Thymus (tissue), 11 donors: ENCODE results near the gene PRKX. TPM values are rescaled to one million over a fixed set of nuclear protein-coding genes. Genes with fewer than 3 reads are reported as not detected.
"Not testable (repeated sequence)": the region's sequence is repeated elsewhere in the genome, so short reads cannot be mapped to it uniquely, and the experiment has no call there.

Experiments
- DNase-seq, 9 donors: peaks; one replicate each; pipeline ENCODE4 v3.0.0-alpha.2; 2013; ENCODE audit warnings: low spot score in 9 of 9, low read depth in 6 of 9, missing footprints in 1 of 9
- H3K27ac ChIP-seq, 2 donors: one replicate each; pipeline ENCODE4 v1.5.1; 2013; ENCODE audit warnings: control low read depth in 1 of 2, low read depth in 1 of 2, low read length in 1 of 2, mild to moderate bottlenecking in 1 of 2, moderate library complexity in 1 of 2
- H3K27me3 ChIP-seq, 2 donors: one replicate each; pipeline ENCODE4 v1.5.1; 2013; ENCODE audit warnings: low read length in 1 of 2; ENCODE audit not compliant: control insufficient read depth in 2 of 2, insufficient read depth in 1 of 2
- H3K36me3 ChIP-seq, 2 donors: one replicate each; pipeline ENCODE4 v1.5.1; 2013; ENCODE audit warnings: low read length in 1 of 2, mild to moderate bottlenecking in 1 of 2, moderate library complexity in 1 of 2; ENCODE audit not compliant: control insufficient read depth in 2 of 2, insufficient read depth in 2 of 2
- H3K4me1 ChIP-seq, 2 donors: one replicate each; pipeline ENCODE4 v1.5.1; 2013; ENCODE audit warnings: low read length in 2 of 2; ENCODE audit not compliant: control insufficient read depth in 2 of 2, insufficient read depth in 2 of 2
- H3K4me3 ChIP-seq, 2 donors: one replicate each; pipeline ENCODE4 v1.5.1; 2013; ENCODE audit warnings: low read length in 2 of 2, control low read depth in 1 of 2, mild to moderate bottlenecking in 1 of 2
- H3K9me3 ChIP-seq, 2 donors: one replicate each; pipeline ENCODE4 v1.5.1; 2013; ENCODE audit warnings: low read length in 1 of 2, mild to moderate bottlenecking in 1 of 2; ENCODE audit not compliant: control insufficient read depth in 2 of 2, insufficient read depth in 1 of 2
- WGBS: extraction: QIAGEN DNeasy Blood & Tissue Kit; methylation state at CpG from one replicate; pipeline ENCODE4 v1.1.7; 2013; 5-methylcytosine and 5-hydroxymethylcytosine counted together
- polyA plus RNA-seq: library from polyadenylated mRNA; stranded (reverse); fragments of 200-250 nt; gene quantifications from one replicate; pipeline ENCODE4 v1.2.3, GENCODE V29; 2013
- total RNA-seq: library from RNA; stranded (reverse); fragments of 120-200 nt; gene quantifications from one replicate; pipeline ENCODE4 v1.2.4, GENCODE V29; 2013
- donor health status: healthy.

Gene PRKX
- total and polyA plus RNA-seq, 2 donors = 8.6 to 14.2 TPM

DNA sequence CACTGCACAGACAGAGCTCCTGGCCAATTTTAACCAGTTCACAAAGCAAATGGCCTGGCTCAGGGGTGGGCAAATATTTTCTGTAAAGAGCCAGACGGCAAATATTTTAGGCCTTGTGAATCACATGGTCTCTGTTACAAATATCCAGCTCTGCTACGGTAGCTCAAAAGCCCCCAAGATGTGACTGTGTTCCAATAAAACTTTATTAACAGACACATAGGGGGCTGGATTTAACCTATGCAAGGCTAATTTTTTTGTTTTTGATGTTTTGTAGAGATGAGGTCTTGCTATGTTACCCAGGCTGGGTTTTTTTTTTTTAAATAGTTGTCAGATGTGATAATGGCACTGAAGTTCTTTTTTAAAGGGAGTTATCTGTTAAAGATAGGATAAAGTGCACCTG lies 65.4 kb downstream of the PRKX start:
- Histone ChIP-seq H3K4me3 (no peak overlapping the region), H3K36me3 (peaks cover 4 to 21% of the 10 kb centered on the region in 2 donors), H3K27me3 (no peaks in the 10 kb centered on the region), H3K27ac (no peak overlapping the region), H3K4me1 (no peaks in the 10 kb centered on the region), H3K9me3 (peaks cover 0 to 10% of the 10 kb centered on the region in 2 donors)
- DNase-seq = no peak
- WGBS = 97% methylated on average over 2 of the region's 2 CpGs

- H3K27ac ChIP-seq, H3K4me3 ChIP-seq, H3K27me3 ChIP-seq, DNase-seq, H3K4me1 ChIP-seq: not testable (repeated sequence)
- 96% methylated on average over 23 of the region's 23 CpGs for WGBS
- H3K36me3 ChIP-seq = peaks cover 4 to 15% of the 10 kb centered on the region in 2 donors
- peaks cover 0 to 11% of the 10 kb centered on the region in 2 donors for H3K9me3 ChIP-seq
Observed at GRCh38 chrX:3639858-3640631, 73.4 kb downstream of the PRKX start.

DNA sequence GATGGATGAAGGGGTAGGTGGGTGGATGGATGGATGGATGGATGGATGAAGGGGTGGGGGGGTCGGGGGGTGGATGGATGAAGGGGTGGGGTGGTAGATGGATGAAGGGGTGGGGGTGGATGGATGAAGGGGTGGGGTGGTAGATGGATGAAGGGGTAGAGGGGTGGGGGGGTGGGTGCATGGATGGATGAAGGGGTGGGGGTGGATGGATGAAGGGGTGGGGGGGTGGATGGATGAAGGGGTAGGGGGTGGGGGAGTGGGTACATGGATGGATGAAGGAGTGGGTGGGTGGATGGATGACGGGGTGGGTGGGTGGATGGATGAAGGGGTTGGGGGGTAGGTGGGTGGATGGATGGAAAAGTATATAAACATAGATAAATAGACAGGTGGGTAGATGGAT lies 74.2 kb downstream of the PRKX start:
- H3K9me3 ChIP-seq = peaks cover 0 to 8% of the 10 kb centered on the region in 2 donors
- no peak overlapping the region for H3K27ac ChIP-seq
- H3K36me3 ChIP-seq = peaks cover 0 to 15% of the 10 kb centered on the region in 2 donors
- DNase-seq = no peak
- H3K4me1 ChIP-seq = no peaks in the 10 kb centered on the region
- no peaks in the 10 kb centered on the region for H3K27me3 ChIP-seq
- no peak overlapping the region for H3K4me3 ChIP-seq
- no CpG with 5 or more reads among the region's 2 CpGs for WGBS

DNA sequence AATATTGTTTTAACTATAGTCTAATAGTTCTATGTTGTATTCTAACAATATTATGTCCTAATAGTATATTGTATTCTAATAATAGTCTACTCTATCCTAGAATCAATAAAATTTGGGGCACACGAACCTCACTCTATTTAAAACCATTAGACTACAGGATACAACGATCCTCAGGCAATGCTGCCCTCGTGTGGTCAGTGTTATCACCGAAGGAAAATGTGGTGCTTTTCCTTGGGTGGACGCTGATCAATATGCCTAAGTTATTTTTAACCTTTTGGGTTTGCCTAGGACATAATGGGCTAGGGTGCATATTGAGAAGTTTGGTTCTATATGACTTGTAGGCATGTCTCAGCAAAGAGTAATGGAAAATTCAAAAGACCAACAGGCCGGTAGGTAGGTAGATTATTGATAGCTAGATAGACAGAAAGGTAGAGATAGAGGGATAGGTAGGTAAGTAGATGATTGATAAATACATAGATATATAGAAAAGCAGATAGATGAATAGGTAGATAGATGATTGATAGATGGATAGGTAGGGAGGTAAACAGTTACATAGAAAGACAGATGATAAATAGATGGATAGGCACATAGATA lies 75.1 kb downstream of the PRKX start:
- H3K4me1 ChIP-seq = no peaks in the 10 kb centered on the region
- H3K4me3 ChIP-seq = no peak overlapping the region
- H3K27me3 ChIP-seq = no peaks in the 10 kb centered on the region
- DNase-seq = peak in 6 of 9 donors; percentile 0 to 48 (median 5)
- 30% methylated on average over 6 of the region's 6 CpGs for WGBS
- H3K27ac ChIP-seq = no peak overlapping the region
- peaks cover 0 to 9% of the 10 kb centered on the region in 2 donors for H3K36me3 ChIP-seq
- peaks cover 0 to 4% of the 10 kb centered on the region in 2 donors for H3K9me3 ChIP-seq

DNA sequence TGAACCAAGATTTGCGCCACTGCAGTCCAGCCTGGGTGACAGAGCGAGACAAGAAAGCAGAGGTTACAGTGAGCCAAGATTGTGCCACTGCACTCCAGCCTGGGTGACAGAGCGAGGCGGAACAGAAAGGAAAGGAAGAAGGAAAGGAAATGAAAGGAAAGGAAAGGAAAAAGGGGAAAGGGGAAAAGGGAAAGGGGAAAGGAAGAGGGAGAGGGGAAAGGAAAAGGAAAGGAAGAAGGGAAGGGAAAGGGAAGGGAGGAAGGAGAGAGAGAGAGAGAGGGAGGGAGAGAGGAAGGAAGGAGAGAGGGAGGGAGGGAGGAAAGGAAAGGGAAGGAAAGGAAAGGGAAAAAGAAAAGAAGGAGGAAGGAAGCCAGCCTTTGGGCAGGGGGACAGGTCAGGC lies 76.6 kb downstream of the PRKX start:
- DNase-seq = no peak
- Histone ChIP-seq H3K27me3 (no peaks in the 10 kb centered on the region), H3K27ac (no peak overlapping the region), H3K4me3 (no peak overlapping the region), H3K9me3 (no peaks in the 10 kb centered on the region), H3K36me3 (peaks cover 0 to 6% of the 10 kb centered on the region in 2 donors), H3K4me1 (no peaks in the 10 kb centered on the region)
- over 99% methylated on average over 4 of the region's 4 CpGs for WGBS

DNA sequence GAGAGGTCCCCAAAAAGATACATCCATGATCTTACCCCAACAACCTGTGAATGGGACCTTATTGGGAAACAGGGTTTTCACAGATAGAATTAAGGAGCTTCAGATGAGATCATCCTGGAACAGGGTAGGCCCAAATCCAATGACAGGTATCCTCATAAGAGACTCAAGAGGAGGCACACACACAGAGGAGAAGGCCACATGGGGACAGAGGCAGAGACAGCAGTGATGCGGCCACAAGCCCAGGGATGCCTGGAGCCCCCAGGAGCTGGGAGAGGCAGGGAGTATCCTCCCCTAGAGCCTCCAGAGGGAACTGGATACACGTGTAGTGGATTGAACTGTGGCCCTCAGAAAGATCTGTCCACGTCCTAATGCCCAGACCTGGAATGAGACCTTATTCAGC lies 82.3 kb downstream of the PRKX start:
- 100% methylated on average over 3 of the region's 3 CpGs for WGBS
- H3K4me3 ChIP-seq = no peak overlapping the region
- no peak for DNase-seq
- H3K9me3 ChIP-seq = no peaks in the 10 kb centered on the region
- no peaks in the 10 kb centered on the region for H3K4me1 ChIP-seq
- peaks cover 0 to 2% of the 10 kb centered on the region in 2 donors for H3K36me3 ChIP-seq
- H3K27me3 ChIP-seq = no peaks in the 10 kb centered on the region
- H3K27ac ChIP-seq = no peak overlapping the region

GRCh38 chrX:3627594-3627993 lies 85.9 kb downstream of the PRKX start:
- Histone ChIP-seq H3K27ac (no peak overlapping the region), H3K36me3 (peaks cover 0 to 2% of the 10 kb centered on the region in 2 donors), H3K27me3 (no peaks in the 10 kb centered on the region), H3K4me1 (no peaks in the 10 kb centered on the region), H3K4me3 (no peak overlapping the region), H3K9me3 (no peaks in the 10 kb centered on the region)
- no peak for DNase-seq
- WGBS = 98% methylated on average over 7 of the region's 7 CpGs

DNA sequence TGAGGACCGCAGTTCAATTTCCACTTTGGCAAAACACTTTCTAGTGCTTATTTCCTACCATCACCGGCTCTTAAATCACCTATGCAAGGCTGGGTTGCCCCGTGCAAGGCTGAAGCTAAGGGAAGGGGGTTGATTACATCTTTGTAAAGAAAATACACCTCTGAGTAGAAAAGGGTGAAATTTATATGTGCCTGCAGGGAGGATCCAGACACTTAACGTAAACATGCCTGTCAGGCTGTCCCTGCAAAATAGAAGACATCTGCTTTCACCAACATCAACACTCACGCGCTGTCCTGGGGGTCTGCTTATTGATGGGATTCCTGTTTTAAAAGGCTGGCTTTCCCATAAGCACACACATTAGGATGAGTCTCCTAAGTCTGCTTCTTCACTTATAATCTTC lies 92.0 kb downstream of the PRKX start:
- Histone ChIP-seq H3K9me3 (no peaks in the 10 kb centered on the region), H3K4me1 (no peaks in the 10 kb centered on the region), H3K27ac (no peak overlapping the region), H3K36me3 (peaks cover 6 to 20% of the 10 kb centered on the region in 2 donors), H3K27me3 (no peaks in the 10 kb centered on the region), H3K4me3 (no peak overlapping the region)
- DNase-seq = no peak
- WGBS = 80% methylated on average over 6 of the region's 6 CpGs

- H3K4me1 ChIP-seq, H3K9me3 ChIP-seq, H3K27me3 ChIP-seq, H3K27ac ChIP-seq, DNase-seq, H3K4me3 ChIP-seq: not testable (repeated sequence)
- WGBS = 88% methylated on average over 6 of the region's 6 CpGs
- H3K36me3 ChIP-seq = peaks cover 10 to 18% of the 10 kb centered on the region in 2 donors
Observed at GRCh38 chrX:3611744-3612143, 101.7 kb downstream of the PRKX start.
